Mammary epithelial cell (primary cell): ENCODE measurements around the gene KLHL5.

Experiments
- EZH2 ChIP-seq: IDR thresholded peaks from 2 replicates; pipeline ENCODE4 v1.6.1; 2012; ENCODE audit warnings: low read length, inconsistent platforms, borderline replicate concordance
- TF ChIP-seq, protein P1 (sequence below), 2 donors: IDR thresholded peaks in 1 of 2; conservative IDR thresholded peaks in 1 of 2; 2 replicates each; pipeline ENCODE4 v1.5.1; 2011 to 2012; ENCODE audit warnings: inconsistent platforms in 2 of 2, low read length in 2 of 2, mild to moderate bottlenecking in 2 of 2, control low read depth in 1 of 2, low read depth in 1 of 2; ENCODE audit not compliant: insufficient read depth in 1 of 2; ENCODE audit errors: extremely low read depth in 1 of 2

DNA sequence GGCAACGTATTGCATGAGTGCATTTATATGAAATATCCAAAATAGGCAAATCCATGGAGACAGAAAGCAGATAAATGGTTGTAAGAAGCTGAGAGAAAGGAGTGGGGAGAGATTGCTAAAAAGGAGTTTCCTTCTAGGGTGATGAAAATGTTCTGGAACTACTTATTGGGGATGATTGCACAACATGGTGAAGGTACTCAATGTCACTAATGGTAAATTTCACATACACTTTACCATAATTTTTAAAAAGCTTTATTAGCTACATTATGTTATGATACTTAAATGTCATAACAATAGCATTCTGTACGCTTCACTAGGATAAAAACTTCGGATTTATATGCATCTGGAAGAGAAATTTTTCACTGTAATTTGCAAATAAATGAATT, 63.6 kb downstream of the KLHL5 start:
- TF ChIP-seq, protein P1, sequence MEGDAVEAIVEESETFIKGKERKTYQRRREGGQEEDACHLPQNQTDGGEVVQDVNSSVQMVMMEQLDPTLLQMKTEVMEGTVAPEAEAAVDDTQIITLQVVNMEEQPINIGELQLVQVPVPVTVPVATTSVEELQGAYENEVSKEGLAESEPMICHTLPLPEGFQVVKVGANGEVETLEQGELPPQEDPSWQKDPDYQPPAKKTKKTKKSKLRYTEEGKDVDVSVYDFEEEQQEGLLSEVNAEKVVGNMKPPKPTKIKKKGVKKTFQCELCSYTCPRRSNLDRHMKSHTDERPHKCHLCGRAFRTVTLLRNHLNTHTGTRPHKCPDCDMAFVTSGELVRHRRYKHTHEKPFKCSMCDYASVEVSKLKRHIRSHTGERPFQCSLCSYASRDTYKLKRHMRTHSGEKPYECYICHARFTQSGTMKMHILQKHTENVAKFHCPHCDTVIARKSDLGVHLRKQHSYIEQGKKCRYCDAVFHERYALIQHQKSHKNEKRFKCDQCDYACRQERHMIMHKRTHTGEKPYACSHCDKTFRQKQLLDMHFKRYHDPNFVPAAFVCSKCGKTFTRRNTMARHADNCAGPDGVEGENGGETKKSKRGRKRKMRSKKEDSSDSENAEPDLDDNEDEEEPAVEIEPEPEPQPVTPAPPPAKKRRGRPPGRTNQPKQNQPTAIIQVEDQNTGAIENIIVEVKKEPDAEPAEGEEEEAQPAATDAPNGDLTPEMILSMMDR (conservative IDR thresholded peaks at IDR 0.05 in 1 of 2, IDR thresholded peaks at IDR 0.05 in 1 of 2; ENCODE audit: extremely low read depth in 1 of 2, insufficient read depth in 1 of 2, low read depth in 1 of 2, low read length in 2 of 2): no peak
- TF ChIP-seq EZH2: no peak
